Measurements from ENCODE around the gene SEC24D.

SEC24D gene, protein sequence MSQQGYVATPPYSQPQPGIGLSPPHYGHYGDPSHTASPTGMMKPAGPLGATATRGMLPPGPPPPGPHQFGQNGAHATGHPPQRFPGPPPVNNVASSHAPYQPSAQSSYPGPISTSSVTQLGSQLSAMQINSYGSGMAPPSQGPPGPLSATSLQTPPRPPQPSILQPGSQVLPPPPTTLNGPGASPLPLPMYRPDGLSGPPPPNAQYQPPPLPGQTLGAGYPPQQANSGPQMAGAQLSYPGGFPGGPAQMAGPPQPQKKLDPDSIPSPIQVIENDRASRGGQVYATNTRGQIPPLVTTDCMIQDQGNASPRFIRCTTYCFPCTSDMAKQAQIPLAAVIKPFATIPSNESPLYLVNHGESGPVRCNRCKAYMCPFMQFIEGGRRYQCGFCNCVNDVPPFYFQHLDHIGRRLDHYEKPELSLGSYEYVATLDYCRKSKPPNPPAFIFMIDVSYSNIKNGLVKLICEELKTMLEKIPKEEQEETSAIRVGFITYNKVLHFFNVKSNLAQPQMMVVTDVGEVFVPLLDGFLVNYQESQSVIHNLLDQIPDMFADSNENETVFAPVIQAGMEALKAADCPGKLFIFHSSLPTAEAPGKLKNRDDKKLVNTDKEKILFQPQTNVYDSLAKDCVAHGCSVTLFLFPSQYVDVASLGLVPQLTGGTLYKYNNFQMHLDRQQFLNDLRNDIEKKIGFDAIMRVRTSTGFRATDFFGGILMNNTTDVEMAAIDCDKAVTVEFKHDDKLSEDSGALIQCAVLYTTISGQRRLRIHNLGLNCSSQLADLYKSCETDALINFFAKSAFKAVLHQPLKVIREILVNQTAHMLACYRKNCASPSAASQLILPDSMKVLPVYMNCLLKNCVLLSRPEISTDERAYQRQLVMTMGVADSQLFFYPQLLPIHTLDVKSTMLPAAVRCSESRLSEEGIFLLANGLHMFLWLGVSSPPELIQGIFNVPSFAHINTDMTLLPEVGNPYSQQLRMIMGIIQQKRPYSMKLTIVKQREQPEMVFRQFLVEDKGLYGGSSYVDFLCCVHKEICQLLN

DNA sequence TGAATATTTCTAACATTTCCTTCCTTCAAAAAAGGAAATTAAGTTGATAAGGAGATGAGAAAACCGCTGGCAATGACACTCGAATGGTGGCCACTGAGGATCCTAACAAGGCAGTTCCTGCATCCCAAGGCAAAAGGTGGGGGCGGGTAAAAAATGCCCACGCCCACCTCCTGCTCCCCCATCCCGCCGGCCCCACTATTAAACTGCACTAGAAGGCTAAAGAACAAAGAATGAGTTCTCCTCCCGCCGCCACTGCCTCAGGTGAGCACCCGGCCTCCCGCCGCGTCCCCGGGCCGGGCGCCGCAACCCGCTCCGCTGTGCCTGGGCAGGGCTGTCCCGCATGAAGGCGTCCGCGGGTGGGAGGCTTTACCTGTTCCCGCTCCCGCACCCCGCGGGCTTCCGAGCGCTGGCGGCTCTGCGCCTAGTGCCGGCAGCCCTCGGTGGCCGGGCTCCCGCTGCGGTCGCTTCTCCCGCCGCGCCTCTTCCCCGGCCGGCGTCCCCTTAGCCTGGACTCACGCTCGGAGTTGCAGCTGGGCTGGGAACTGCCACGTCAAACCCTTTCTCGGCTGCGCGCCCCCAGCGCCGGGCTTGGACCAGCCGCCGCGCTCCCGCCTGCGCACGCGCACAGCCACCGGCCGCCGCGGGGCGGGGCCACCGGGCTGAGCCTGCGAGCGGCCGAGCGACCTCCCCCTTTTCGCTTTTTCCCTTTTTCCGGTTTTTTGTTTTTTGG, at the start of gene SEC24D:
TSS of gene SEC24D (minus strand) at position 556 of the 730 bp plus-strand sequence. CDS start 2,430 bp downstream, outside the sequence.
- TF ChIP-seq GATA2 (IDR thresholded peaks at IDR 0.05; ENCODE audit: low read depth, low read length) = no peak
- no peak for TF ChIP-seq GATA3 (IDR thresholded peaks at IDR 0.05; ENCODE audit: low read depth, low read length)

DNA sequence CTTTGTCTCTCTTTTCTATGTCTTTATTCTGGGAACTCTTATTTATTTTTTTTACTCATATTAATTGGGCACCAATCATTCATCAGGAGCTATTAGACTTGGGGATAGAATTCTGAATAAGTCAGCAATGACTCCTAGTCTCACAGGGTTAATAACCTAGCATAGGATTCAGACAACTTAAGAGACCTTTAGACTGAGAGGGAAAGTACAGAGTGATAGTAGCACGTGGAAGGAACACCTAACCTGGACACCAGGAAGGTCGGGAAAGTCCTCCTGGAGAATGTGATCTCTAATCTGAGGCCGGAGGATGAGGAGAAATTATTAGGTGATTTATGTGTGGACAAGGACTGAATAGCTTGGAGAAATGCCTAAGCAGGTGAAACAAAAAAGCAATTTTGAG, 48.8 kb upstream of the SEC24D start:
- TF ChIP-seq GATA3 (IDR thresholded peaks at IDR 0.05; ENCODE audit: low read depth, low read length) (no peak), GATA2 (IDR thresholded peaks at IDR 0.05; ENCODE audit: low read depth, low read length) (no peak)

DNA sequence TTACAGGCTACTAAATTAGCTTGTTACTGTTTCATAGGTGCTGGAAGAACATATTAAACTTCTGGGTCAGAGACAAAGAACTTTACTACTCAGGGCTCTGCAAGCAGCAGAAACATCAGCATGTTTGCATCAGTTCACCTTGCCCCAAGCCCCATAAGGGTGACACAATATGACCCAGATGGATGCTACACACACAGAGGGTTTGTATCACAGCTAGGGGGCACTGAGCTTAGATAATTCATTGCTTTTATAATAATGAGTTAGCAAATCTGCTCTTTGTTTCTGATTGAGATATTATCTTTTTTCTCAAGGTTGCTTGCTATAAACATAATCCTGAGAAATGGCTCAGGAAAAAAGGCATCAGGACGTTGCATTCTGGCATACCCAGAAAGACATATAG, 47.9 kb upstream of the SEC24D start:
- TF ChIP-seq GATA3 (IDR thresholded peaks at IDR 0.05; ENCODE audit: low read depth, low read length) = no peak
- TF ChIP-seq GATA2 (IDR thresholded peaks at IDR 0.05; ENCODE audit: low read depth, low read length) = no peak

DNA sequence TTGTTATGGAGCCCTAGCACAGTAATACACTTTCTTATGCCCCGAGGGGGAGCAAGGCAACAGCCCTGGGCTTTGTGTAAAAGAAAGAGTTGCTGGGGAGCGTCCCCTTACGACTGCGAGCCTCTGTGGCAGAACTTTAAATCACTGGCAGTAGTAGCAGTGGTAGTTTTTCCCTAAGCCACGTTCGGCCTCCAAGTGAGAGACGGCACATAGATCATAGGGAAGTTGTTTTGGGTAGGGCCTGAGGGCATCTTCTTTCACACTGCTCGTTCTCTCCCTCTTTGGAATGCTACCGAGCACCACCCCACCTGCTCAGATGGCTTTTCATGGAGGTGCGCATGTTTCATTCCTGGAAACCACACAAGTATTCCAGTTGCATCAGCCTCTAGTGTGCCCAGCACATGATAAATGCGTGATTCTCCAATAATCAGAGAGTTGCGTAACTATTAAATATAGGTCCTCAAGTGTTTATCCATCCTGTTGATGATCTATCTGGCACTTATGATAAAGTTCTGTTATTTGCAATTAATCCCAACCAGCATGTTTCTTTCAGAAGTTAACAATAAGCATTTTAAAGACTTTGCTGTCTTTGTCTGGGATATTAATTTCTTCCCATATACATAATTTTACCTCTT, 45.7 kb upstream of the SEC24D start:
- TF ChIP-seq GATA2 (IDR thresholded peaks at IDR 0.05; ENCODE audit: low read depth, low read length) (no peak), GATA3 (IDR thresholded peaks at IDR 0.05; ENCODE audit: low read depth, low read length) (no peak)

DNA sequence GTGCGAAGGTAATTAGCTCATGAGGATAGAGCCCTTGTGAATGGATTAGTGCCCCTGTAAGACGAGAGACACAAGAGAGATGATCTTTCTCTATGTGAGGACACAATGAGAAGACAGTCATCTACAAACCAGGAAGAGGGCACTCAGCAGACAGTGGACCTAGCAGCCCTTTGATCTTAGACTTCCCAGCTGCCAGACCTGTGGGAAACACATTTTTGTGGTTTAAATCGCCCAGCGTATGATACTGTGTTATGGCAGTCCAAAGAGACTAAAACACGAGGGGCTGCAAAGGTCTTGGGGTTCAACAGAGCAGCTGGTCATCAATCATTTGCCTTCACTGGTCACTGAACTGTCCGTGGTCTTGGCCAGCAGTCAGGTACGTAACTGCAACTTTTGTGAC, 43.5 kb upstream of the SEC24D start:
- TF ChIP-seq GATA3 (IDR thresholded peaks at IDR 0.05; ENCODE audit: low read depth, low read length) (no peak), GATA2 (IDR thresholded peaks at IDR 0.05; ENCODE audit: low read depth, low read length) (no peak)

DNA sequence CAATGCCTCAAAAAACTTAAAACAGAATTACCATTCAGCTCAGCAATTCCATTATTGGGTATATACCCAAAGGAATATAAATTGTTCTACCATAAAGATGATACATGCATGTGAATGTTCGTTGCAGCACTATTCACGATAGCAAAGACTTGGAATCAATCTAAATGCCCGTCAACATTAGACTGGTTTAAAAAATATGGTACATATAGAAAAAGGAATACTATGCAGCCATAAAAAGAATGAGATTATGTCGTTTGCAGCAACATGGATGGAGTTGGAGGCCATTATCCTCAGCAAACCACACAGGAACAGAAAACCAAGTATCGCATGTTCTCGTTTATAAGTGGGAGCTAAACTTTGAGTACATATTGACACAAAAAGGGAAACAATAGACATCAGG, 41.9 kb upstream of the SEC24D start:
- no peak for TF ChIP-seq GATA2 (IDR thresholded peaks at IDR 0.05; ENCODE audit: low read depth, low read length)
- no peak for TF ChIP-seq GATA3 (IDR thresholded peaks at IDR 0.05; ENCODE audit: low read depth, low read length)

DNA sequence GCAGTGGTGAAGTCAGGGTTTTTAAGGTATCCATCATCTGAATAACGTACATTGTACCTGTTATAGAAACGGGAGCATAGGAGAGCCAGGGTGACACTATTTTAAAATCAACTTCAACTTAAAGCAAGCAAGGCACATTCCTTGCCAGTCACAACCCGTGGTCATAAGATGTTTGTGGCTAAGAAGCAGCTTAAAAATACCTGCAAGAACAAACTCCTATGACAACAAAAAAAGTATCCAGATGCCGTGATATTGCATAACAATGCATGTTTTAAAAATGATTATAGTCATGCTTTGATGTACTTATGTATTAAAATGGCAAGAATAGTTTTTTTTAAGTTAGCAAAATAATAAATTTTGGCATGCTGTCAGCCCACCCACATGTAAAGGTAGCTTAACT, 36.3 kb upstream of the SEC24D start:
- TF ChIP-seq GATA2 (IDR thresholded peaks at IDR 0.05; ENCODE audit: low read depth, low read length) (no peak), GATA3 (IDR thresholded peaks at IDR 0.05; ENCODE audit: low read depth, low read length) (no peak)

DNA sequence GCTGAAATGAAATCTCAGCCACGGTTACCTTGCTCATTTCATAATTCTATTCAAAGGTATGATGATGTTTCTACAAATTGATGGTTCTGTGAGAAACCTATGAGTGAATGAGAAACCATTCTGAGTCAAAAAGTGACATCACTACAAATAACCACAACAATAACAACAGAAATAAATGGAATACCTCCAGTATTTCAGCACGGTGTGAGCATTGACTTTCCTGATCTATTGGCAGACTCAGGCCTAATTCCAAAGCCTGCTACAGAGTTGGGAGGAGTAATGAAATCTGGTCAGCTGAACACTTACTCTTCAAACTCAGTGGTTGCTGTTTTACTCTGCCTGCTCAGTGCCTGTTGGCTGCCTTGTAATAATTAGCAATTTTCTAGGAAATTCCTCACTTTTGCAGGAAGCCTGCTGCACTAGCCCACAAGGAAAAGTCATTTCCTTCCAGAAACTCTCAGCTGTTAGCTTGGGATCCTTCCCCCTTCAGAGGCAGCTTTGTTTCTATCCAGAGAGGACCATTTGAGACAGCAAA, 33.9 kb upstream of the SEC24D start:
- TF ChIP-seq GATA2 (IDR thresholded peaks at IDR 0.05; ENCODE audit: low read depth, low read length) = no peak
- no peak for TF ChIP-seq GATA3 (IDR thresholded peaks at IDR 0.05; ENCODE audit: low read depth, low read length)

DNA sequence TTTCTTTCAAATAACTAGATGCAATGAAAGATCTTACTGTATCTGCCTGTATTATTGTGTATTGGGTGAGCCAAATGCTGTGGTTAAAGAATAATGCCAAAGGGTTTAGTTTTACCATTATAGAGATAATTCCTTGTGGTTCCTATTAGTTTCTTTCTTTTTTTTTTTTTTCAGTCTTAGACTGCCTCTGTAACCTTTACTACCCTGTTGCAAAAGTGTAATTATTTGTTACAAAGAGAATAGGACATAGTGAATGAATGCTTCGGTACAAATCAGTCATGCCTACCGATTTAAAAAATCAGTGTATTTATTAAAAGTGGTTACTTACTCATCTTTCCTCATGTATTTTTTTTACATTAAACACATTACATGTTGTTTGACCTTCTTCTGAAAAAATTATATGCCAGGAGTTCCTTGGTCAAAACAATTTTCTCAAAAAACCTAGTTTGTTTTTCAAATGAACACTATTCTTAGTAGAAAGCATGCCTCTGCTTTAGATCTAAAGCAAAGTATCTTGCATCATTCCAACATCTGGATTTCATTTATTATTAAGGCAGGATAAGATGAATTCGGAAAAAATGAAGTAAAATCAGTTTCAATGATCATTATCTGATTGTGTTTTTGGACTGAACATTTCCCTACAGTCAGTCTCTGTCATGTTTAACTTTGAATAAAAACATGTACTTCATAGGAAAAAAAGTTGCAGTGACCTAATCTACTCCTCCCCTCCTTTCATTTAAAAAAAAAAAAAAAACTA, 31.6 kb upstream of the SEC24D start:
- no peak for TF ChIP-seq GATA2 (IDR thresholded peaks at IDR 0.05; ENCODE audit: low read depth, low read length)
- TF ChIP-seq GATA3 (IDR thresholded peaks at IDR 0.05; ENCODE audit: low read depth, low read length) = peak; percentile 41; the same call in 1 of the 2 replicates

DNA sequence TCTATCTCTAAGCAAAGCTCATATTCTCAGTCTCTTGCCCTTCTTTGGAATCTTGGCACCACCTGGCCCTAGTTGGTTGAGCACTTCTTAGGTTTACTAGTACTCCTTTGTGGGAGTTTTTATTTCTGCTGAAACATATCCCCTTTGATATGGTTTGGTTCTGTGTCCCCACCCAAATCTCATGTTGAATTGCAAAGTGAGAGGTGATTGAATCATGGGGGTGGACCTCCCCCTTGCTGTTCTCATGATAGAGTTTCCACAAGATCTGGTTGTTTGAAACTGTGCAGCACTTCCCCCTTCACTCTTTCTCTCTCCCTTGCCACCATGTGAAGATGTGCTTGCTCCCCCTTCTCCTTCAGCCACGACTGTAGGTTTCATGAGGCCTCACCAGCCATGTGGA, 30.5 kb upstream of the SEC24D start:
- TF ChIP-seq GATA2 (IDR thresholded peaks at IDR 0.05; ENCODE audit: low read depth, low read length) = no peak
- no peak for TF ChIP-seq GATA3 (IDR thresholded peaks at IDR 0.05; ENCODE audit: low read depth, low read length)

DNA sequence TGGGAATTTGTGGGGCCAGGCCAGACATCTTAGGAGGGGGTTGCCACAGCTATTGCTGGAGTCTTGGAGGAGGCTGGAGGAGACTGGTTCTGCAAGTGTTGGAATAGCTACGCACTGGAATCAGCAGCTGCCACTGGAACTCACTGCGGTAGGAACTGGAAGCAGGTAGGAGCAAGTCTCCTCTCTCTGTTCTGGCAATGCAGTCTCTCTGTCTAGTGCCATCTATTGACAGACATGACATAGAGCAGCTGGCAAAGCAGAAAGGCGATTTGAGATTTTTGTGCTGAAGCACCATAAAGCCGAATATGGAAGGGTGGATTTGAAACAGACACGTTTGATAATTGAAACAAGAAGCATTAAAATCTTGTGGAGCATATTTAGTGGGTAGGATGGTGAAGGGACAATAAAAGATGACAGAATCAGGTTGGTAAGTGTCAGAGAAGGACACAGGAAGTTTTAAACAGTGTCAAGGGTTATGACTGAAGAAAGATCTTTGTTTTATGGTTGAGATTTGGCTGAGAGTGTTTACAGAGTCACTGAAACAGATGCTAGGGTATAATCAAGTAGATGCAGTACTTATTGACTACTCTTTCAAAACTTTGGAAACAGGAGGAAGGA, 29.3 kb upstream of the SEC24D start:
- TF ChIP-seq GATA3 (IDR thresholded peaks at IDR 0.05; ENCODE audit: low read depth, low read length) = no peak
- no peak for TF ChIP-seq GATA2 (IDR thresholded peaks at IDR 0.05; ENCODE audit: low read depth, low read length)

DNA sequence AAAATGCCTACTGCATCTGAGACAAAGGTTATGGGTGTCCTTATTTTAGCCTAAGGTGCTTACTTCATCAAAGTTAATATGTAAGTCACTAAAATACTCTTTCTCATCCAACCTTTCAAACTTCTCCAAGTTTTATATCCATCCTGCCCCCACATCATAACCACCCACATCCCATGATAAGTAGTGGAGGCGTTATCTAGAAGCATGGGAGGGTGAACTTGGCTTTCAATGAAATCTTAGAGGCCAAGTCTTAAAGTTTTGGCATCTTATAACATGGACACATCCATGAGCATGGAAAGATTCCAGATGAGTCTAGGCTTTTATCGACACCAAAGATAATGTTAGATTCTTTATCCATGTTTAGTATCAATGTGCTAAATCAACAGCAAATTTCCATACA, 22.9 kb upstream of the SEC24D start:
- no peak for TF ChIP-seq GATA2 (IDR thresholded peaks at IDR 0.05; ENCODE audit: low read depth, low read length)
- no peak for TF ChIP-seq GATA3 (IDR thresholded peaks at IDR 0.05; ENCODE audit: low read depth, low read length)
